Mesenchymal stem cell (in vitro differentiated cells and primary cell): Measurements from ENCODE around the gene HSPA12B.

Experiments used
- DNase-seq: peaks from one replicate; pipeline ENCODE4 v3.0.0-alpha.2; 2013
- H2AFZ ChIP-seq: one replicate; pipeline ENCODE4 v1.6.1; 2013; ENCODE audit warnings: low read depth, mild to moderate bottlenecking, control low read depth, inconsistent platforms, low read length, moderate library complexity
- H2AK5ac ChIP-seq: 2 replicates; pipeline ENCODE4 v1.6.1; 2013; ENCODE audit warnings: low read length, moderate library complexity, mild to moderate bottlenecking, inconsistent platforms; ENCODE audit not compliant: severe bottlenecking
- H2BK120ac ChIP-seq: one replicate; pipeline ENCODE4 v1.6.1; 2013; ENCODE audit warnings: low read depth, mild to moderate bottlenecking, inconsistent platforms, low read length, moderate library complexity
- H2BK12ac ChIP-seq, 2 experiments: one replicate each; pipeline ENCODE4 v1.6.1; 2013; ENCODE audit warnings: inconsistent platforms in 2 of 2, low read length in 2 of 2, mild to moderate bottlenecking in 2 of 2, moderate library complexity in 2 of 2, control low read depth in 1 of 2
- H2BK15ac ChIP-seq: one replicate; pipeline ENCODE4 v1.6.1; 2013; ENCODE audit warnings: mild to moderate bottlenecking, low read depth, inconsistent platforms; ENCODE audit not compliant: poor library complexity, severe bottlenecking
- H2BK5ac ChIP-seq: 2 replicates; pipeline ENCODE4 v1.6.1; 2013; ENCODE audit warnings: low read depth, mild to moderate bottlenecking, low read length, control low read depth, inconsistent platforms; ENCODE audit not compliant: poor library complexity, severe bottlenecking
- H3K14ac ChIP-seq, 2 experiments: one replicate each; pipeline ENCODE4 v1.6.1; 2013; ENCODE audit warnings: inconsistent platforms in 2 of 2, low read length in 2 of 2, control low read depth in 1 of 2, mild to moderate bottlenecking in 1 of 2, moderate library complexity in 1 of 2
- H3K18ac ChIP-seq, 2 experiments: one replicate each; pipeline ENCODE4 v1.6.1; 2013; ENCODE audit warnings: inconsistent platforms in 2 of 2, low read length in 2 of 2, control low read depth in 1 of 2, low read depth in 1 of 2, mild to moderate bottlenecking in 1 of 2
- H3K23ac ChIP-seq, 2 experiments: one replicate each; pipeline ENCODE4 v1.6.1; 2013; ENCODE audit warnings: inconsistent platforms in 2 of 2, low read length in 2 of 2, mild to moderate bottlenecking in 2 of 2, moderate library complexity in 2 of 2, control low read depth in 1 of 2
- H3K27ac ChIP-seq: 2 replicates; pipeline ENCODE4 v1.5.1; 2013; ENCODE audit warnings: mild to moderate bottlenecking, moderate library complexity, low read length, control low read depth, inconsistent platforms; ENCODE audit not compliant: poor library complexity, severe bottlenecking
- H3K27me3 ChIP-seq, 2 experiments: 2 replicates each; pipeline versions ENCODE4 v1.6.1 to v1.7.0; 2013; ENCODE audit warnings: low read length in 2 of 2, mild to moderate bottlenecking in 2 of 2, moderate library complexity in 2 of 2, control low read depth in 1 of 2, inconsistent platforms in 1 of 2; ENCODE audit not compliant: control insufficient read depth in 1 of 2, insufficient read depth in 1 of 2
- H3K36me3 ChIP-seq, 2 experiments: 2 replicates each; pipeline versions ENCODE4 v1.6.1 to v1.7.0; 2013; ENCODE audit warnings: low read length in 2 of 2, control low read depth in 1 of 2, inconsistent platforms in 1 of 2, low read depth in 1 of 2, mild to moderate bottlenecking in 1 of 2; ENCODE audit not compliant: insufficient read depth in 2 of 2, control insufficient read depth in 1 of 2
- H3K4ac ChIP-seq, 2 experiments: one replicate each; pipeline ENCODE4 v1.6.1; 2013; ENCODE audit warnings: inconsistent platforms in 2 of 2, low read length in 2 of 2, mild to moderate bottlenecking in 2 of 2, moderate library complexity in 2 of 2, control low read depth in 1 of 2, low read depth in 1 of 2
- H3K4me1 ChIP-seq: 2 replicates; pipeline ENCODE4 v1.6.1; 2013; ENCODE audit warnings: low read depth, low read length, control low read depth; ENCODE audit not compliant: control insufficient read depth, insufficient read depth
- H3K4me2 ChIP-seq: 2 replicates; pipeline ENCODE4 v1.6.1; 2013; ENCODE audit warnings: low read length, mild to moderate bottlenecking, inconsistent platforms; ENCODE audit not compliant: poor library complexity, severe bottlenecking
- H3K4me3 ChIP-seq, 2 experiments: 2 replicates each; pipeline versions ENCODE4 v1.5.1 to v1.7.0; 2013; ENCODE audit warnings: low read length in 2 of 2, mild to moderate bottlenecking in 2 of 2, control low read depth in 1 of 2, low read depth in 1 of 2; ENCODE audit not compliant: insufficient read depth in 1 of 2
- H3K79me1 ChIP-seq: replicated peaks from 2 replicates; pipeline ENCODE4 v1.6.1; 2013; ENCODE audit warnings: mild to moderate bottlenecking, control low read depth, low read length, inconsistent platforms; ENCODE audit not compliant: poor library complexity, severe bottlenecking
- H3K9ac ChIP-seq: 2 replicates; pipeline ENCODE4 v1.7.0; 2013; ENCODE audit warnings: mild to moderate bottlenecking, low read length, moderate library complexity
- H3K9me3 ChIP-seq: 2 replicates; pipeline ENCODE4 v1.7.0; 2013; ENCODE audit warnings: mild to moderate bottlenecking, low read length; ENCODE audit not compliant: control insufficient read depth
- H4K8ac ChIP-seq: one replicate; pipeline ENCODE4 v1.6.1; 2013; ENCODE audit warnings: inconsistent platforms, mild to moderate bottlenecking, low read length, moderate library complexity
- H4K91ac ChIP-seq: one replicate; pipeline ENCODE4 v1.6.1; 2013; ENCODE audit warnings: mild to moderate bottlenecking, low read length, inconsistent platforms
- WGBS: methylation state at CpG from one replicate; pipeline ENCODE4 v1.1.7; 2013; ENCODE audit warnings: mixed read lengths; 5-methylcytosine and 5-hydroxymethylcytosine counted together

Gene HSPA12B

DNA sequence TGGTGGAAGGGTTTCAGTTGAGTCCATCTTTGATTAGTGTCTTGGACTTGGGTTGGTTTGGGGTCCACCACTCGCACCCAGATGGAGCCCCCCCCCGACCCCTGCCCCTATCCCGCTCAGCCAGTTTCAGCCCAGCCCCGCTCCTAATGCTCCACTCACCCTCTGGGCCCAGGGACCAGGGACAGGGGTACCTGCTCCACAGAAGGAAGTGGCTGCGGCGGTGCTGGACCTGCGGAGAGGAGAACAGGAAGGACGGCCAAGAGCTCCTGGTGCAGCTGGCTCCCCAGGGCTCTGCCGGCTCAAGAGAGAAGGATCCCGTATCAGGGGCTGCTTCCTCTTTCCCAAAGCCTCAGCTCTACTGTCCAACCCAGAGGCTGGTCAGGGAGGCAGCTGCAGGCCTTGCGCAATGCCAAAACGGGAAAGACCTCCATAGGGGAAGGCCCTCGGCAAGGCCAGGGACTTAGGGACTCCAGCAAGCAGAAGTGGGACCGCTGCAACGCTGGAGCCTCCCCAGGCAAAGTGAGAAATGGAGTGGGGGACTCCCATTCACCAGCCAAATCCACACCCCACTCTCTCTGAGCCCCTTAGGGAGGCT lies 20.1 kb upstream of the HSPA12B start, which contains the start of gene SIGLEC1:
Gene SIGLEC1 (minus strand): TSS at position 322 of the 595 bp plus-strand sequence. CDS start 5,472 bp downstream, outside the sequence.
- Histone ChIP-seq H2BK5ac (no peak within 1 kb of the TSS), H3K79me1 (no peaks in the 10 kb centered on the region), H3K4ac (no peak within 1 kb of the TSS), H2AK5ac (no peak within 1 kb of the TSS), H3K23ac (no peak within 1 kb of the TSS), H2BK12ac (no peak within 1 kb of the TSS), H3K4me1 (peaks cover 8% of the 10 kb centered on the region), H3K18ac (no peak within 1 kb of the TSS), H4K8ac (no peak within 1 kb of the TSS), H2BK15ac (no peak within 1 kb of the TSS), H3K9me3 (no peaks in the 10 kb centered on the region), H3K27ac (no peak within 1 kb of the TSS), H3K27me3 (peaks cover 0 to 9% of the 10 kb centered on the region in 2 experiments), H3K14ac (no peak within 1 kb of the TSS), H4K91ac (no peak within 1 kb of the TSS), H3K4me2 (no peak within 1 kb of the TSS), H2AFZ (no peak within 1 kb of the TSS), H3K9ac (peak within 1 kb of the TSS; percentile 53), H3K4me3 (no peak within 1 kb of the TSS), H3K36me3 (no peaks in the 10 kb centered on the region), H2BK120ac (no peak within 1 kb of the TSS)
- no peak for DNase-seq
- 83% methylated on average over 12 of the region's 15 CpGs for WGBS

DNA sequence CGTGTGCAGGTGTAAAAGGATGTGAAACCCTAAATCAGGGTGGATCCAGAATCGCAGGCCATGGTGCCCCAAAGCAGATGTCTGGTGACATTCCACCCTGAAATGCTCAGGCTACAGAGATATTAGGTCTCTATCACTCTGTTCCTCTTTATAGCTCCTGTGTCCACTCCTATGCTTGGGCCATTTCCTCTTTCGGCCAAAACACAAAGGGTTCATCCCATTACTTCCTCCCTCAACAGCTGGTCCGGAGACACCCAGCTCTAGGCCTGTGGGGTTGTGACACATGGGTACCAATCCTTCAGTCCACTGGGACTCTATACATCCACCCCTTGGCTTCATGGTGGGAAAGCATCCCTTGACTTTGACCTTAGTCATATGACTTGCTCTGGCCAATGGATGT lies 18.4 kb upstream of the HSPA12B start:
- Histone ChIP-seq H3K36me3 (no peaks in the 10 kb centered on the region), H2AFZ (no peak overlapping the region), H3K23ac (no peak overlapping the region), H3K27ac (no peak overlapping the region), H3K14ac (no peak overlapping the region), H3K4me1 (peaks cover 8% of the 10 kb centered on the region), H3K9me3 (no peaks in the 10 kb centered on the region), H3K9ac (no peak overlapping the region), H3K27me3 (peaks cover 0 to 5% of the 10 kb centered on the region in 2 experiments), H3K4me3 (no peak overlapping the region), H3K4ac (no peak overlapping the region), H4K91ac (no peak overlapping the region), H2BK120ac (no peak overlapping the region), H3K18ac (no peak overlapping the region), H2BK5ac (no peak overlapping the region), H3K4me2 (no peak overlapping the region), H3K79me1 (no peaks in the 10 kb centered on the region), H2BK15ac (no peak overlapping the region), H2BK12ac (no peak overlapping the region), H2AK5ac (no peak overlapping the region), H4K8ac (no peak overlapping the region)
- WGBS: 91% methylated on average over 4 of the region's 4 CpGs
- no peak for DNase-seq

DNA sequence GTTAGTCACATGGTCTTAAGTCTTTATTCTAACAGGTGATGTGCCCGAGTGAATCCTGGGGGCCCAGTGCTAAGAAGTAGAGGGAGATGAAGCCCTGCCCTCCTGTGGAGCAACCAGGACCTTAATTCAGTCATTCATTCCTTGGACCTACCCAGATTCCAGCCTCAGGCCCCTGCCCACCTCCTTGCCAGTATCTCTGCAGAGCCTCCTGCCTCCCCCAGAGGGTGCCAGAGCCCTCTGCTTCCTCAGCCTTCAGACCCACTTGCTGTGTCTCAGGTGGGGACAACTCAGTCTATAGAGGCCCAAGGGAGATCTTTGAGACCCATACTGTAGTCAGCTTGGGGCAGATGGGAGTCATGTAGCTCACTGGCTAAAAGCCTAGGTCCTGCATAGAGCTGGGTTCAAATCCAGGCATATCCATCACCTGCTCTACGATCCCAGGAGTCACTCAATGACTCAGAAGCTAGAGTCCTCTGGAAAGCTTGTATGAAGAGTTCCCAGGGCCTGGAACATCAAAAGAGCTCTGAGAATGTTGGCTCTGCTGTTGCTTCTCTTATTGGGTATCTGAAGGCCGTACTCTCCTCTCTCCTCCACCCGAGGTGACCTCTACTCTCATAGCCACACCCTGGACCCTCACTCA lies 16.2 kb upstream of the HSPA12B start:
- peaks cover 8 to 10% of the 10 kb centered on the region in 2 experiments for H3K27me3 ChIP-seq
- H3K9me3 ChIP-seq: no peaks in the 10 kb centered on the region
- H2BK12ac ChIP-seq: no peak overlapping the region
- H3K4me3 ChIP-seq: no peak overlapping the region
- H2AK5ac ChIP-seq: no peak overlapping the region
- peak; percentile 62 for DNase-seq
- no peak overlapping the region for H3K4me2 ChIP-seq
- no peak overlapping the region for H3K4ac ChIP-seq
- no peak overlapping the region for H3K23ac ChIP-seq
- no peak overlapping the region for H2BK5ac ChIP-seq
- no peaks in the 10 kb centered on the region for H3K79me1 ChIP-seq
- H3K4me1 ChIP-seq: no peaks in the 10 kb centered on the region
- H4K8ac ChIP-seq: no peak overlapping the region
- no peak overlapping the region for H3K27ac ChIP-seq
- no peak overlapping the region for H2AFZ ChIP-seq
- no peak overlapping the region for H3K9ac ChIP-seq
- 59% methylated on average over 4 of the region's 4 CpGs for WGBS
- no peak overlapping the region for H3K14ac ChIP-seq
- no peak overlapping the region for H2BK120ac ChIP-seq
- H2BK15ac ChIP-seq: no peak overlapping the region
- H3K36me3 ChIP-seq: no peaks in the 10 kb centered on the region
- H3K18ac ChIP-seq: no peak overlapping the region
- no peak overlapping the region for H4K91ac ChIP-seq

DNA sequence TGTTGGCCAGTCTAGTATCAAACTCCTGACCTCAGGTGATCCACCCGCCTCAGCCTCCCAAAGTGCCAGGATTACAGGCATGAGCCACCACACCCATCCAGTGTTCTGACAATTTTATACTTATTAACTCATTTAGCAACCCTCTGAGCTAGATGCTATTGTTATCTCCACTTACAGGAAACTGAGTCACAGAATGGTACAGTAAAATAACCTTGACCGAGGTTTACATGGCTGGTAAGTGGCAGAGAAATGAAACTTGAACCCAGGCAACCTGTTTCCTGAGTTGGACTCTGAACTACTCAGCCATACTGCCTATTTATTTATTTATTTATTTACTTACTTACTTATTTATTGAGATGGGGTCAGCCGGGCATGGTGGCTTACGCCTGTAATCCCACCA lies 13.4 kb upstream of the HSPA12B start:
- Histone ChIP-seq H2BK15ac (no peak overlapping the region), H3K23ac (no peak overlapping the region), H3K4ac (no peak overlapping the region), H3K79me1 (no peaks in the 10 kb centered on the region), H3K9ac (no peak overlapping the region), H2BK120ac (no peak overlapping the region), H2AK5ac (no peak overlapping the region), H3K27me3 (peaks cover 3 to 10% of the 10 kb centered on the region in 2 experiments), H2BK12ac (no peak overlapping the region), H3K9me3 (no peaks in the 10 kb centered on the region), H4K8ac (no peak overlapping the region), H3K36me3 (no peaks in the 10 kb centered on the region), H3K4me3 (no peak overlapping the region), H4K91ac (no peak overlapping the region), H3K4me1 (no peaks in the 10 kb centered on the region), H3K27ac (no peak overlapping the region), H2AFZ (no peak overlapping the region), H3K14ac (no peak overlapping the region), H3K4me2 (no peak overlapping the region), H2BK5ac (no peak overlapping the region), H3K18ac (no peak overlapping the region)
- 99% methylated on average over 3 of the region's 4 CpGs for WGBS
- no peak for DNase-seq
